Suppressor macrophage treated with lipopolysaccharide for 4 hours (primary cell): ENCODE measurements around the gene ATG5.

Experiments used
- DNase-seq: peaks from one replicate; pipeline ENCODE4 v3.0.0-alpha.2; 2020

The ATG5 gene

DNA sequence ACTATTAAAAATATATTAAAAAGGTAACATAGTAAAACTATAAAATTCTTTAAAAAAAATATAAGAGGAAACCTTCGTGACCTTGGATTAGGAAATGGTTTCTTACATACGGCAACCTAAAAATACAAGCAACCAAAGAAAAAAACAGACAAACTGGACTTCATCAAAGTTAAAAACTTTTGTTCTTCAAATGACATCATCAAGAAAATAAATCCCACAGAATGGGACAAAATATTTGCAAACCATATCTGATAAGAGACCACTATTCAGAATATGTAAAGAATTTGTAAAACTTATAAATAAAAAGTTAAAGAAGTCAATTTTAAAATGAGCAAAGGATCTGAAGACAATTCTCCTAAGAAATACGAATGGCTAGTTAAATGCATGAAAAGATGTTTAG lies 110.0 kb downstream of the ATG5 start:
- no peak for DNase-seq

DNA sequence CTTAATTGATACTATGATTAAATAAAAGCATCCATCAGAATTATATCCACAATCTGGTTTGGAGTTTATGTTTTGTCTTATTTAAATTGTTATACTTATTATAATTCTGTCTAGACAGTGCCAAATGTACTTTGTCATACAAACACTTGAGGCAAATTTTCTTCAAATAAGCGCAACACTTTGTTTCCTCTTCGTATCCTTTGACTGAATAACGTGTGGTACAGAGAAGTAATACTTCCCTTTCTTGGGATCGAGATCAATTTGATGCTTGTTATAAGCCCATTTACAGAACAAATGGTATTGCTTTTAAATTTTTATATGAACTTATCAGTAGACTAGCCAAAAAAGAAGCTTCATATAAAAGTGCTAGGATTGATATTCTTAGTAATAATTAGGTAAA lies 111.0 kb downstream of the ATG5 start:
- peak; percentile 44 for DNase-seq

DNA sequence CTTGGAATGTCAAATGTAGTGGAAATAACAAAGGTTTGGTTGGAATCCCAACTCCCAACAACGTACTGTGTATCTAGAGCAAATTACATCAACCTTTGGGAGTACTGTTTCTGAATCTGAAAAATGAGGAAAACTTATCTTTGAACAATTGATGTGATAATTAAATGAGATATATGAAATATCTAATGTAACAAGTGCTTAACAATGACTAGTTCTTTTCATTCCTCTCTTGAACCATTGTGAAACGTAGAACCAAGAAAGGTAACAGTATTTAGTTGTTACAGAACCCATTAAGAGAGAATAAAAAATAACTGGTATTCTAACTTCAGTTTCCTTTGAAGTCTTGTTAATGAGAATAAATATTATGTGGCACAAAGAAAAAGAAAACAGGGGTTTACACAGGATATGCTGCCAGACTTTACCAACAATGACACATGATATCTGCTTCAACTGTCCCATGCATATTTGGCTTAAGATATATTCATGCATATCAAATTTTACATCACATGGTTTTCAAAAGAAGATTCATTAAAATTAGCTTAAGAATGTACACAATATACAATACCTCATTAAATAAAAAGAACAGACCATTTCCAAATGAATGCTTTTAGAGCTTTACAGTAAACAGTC lies 111.8 kb downstream of the ATG5 start:
- no peak for DNase-seq

DNA sequence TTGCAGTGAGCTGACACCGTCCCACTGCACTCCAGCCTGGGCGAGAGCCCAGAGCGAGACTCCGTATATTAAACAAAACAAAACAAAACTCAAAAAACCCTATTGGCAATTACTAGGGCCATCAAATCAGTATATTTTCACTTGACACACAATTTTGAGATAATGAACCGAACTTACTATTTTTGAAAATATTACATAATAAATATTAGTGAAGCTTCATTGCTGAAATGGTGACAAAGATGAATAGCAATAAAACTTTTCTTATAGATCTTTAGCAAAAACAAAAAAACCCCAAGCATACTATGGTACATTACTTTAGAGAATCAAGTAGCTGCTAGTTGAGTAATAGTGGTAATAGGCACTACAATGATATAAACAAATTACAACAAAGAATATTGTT lies 113.0 kb downstream of the ATG5 start:
- no peak for DNase-seq

DNA sequence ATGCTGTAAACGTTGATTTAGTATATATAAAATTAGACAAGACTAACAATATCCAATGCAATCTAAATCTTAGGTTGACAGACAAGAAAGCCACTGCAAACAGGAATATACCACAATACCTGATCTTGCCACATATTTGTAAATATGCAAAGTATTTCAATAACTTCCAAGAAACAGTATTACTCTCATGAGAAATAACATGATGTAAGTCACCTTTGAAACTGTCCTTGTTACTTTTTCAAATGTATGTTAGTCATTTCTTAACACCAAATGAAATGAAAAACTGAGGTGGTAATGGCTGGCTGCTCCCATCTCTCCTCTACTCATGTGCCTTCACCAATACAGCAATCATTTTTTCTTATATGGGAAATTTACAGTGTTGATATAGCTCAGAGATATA lies 118.7 kb downstream of the ATG5 start:
- DNase-seq = no peak

DNA sequence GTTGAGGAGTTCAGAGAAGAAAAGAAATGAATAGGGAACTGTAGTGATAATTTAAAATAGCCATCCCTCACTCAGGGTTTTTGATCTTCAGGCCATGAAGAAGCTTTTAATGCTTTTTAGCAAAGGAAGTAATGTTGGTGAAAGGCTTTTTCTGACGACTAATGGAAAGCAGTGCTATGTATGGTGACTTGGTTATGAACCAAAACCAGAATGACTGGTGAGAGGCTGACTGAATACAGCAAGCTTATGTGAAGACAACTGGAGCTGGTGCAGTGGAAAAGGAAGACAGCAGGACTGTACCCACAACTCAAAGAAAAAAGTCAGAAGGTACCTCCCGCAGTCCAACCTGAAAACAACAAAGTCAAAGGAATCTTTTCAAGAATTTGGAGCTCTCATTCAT lies 120.6 kb downstream of the ATG5 start:
- no peak for DNase-seq

DNA sequence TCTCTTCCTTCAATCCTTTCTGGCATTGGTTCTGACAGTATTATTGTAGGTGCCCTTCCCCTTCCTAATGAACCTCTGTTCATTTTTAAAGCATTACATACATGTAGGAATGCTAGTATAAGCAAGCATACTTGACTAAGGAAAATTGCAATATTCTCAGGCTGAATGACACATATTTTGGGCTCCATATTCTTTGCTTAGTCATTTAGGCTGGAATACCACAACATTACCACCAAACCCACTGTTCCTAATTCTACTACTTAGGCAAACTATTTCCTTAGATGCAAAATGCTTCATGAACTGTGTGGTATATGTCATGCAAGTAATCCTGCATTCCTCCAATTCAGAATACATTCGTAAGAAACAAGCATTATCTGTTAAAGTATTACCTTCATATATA lies 125.6 kb downstream of the ATG5 start:
- DNase-seq = no peak

DNA sequence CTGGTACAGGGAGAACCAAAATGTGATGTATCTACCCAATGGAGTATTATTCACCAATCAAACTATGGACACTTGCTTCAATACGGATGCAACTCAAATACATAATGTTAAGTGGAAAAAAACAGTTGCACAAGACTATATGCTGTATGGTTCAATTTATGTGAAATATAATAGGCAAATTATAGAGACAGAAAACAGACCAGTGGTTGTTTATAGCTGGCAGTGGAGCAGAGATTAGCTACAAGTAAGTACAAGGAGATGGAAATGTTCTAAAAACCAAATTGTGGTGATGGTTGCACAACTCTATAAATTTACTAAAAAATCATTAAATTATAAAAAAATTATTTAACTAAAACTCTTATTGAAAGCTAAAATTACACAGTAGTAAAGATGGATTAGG lies 126.2 kb downstream of the ATG5 start:
- no peak for DNase-seq

DNA sequence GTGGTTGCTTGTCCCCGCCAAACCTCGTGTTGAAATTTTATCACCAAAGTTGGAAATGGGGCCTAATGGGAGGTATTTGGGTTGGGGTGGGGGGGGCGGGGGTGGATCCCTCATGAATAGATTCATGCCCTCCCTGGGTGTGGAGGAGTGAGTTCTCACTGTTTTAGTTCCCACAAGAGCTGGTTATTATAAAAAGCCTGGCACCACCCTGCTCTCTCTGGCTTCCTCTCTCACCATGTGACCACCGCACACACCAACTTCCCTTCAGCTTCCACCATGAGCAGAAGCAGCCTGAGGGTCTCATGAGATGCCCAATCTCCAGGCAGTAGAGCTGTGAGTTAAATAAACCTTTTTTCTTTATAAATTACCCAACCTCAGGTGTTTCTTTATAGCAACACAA lies 128.1 kb downstream of the ATG5 start:
- no peak for DNase-seq

DNA sequence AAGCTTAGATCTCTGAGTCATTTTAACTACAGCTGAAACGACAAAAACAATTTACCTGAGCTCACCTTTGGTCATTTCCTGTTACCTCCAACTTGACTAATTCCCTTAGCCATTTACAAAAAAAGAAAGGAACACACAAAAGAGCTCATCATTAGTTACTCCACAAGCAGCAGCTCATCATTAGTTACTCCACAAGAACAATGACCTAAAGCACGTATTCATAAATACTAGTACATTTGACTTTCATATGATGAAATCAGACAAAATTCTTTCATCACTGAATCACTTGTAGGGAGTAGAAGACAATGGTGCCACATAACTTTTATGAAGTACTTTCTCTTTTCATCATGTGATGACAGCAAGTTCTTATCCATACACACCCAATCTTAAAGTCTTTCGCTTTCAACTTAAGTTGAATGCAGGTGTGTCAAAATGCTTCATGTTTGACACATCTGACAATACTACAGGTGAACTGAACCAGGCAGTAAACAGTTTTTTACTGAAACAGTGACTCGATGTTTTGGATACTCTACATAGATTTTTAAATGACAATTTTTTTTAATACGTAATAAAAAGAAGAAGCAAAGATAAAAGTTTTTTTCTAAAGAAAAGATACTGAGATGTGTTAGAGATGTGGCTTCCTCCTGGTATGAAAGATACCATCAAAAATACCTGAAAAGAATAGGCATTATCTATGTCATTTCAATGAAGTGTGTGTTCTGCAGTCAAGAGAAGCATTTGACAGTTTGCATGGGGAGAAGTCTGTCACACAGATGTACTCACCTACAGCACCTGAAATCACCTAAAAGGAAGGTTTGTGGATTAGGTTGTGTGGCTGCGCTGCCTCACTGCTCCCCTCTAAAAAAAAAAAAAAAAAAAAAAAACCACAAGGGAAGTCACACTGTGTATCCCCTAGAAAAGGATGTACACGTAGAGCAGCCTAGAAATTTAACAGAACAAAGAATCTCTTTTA lies 130.3 kb downstream of the ATG5 start:
- peak; percentile 62 for DNase-seq

DNA sequence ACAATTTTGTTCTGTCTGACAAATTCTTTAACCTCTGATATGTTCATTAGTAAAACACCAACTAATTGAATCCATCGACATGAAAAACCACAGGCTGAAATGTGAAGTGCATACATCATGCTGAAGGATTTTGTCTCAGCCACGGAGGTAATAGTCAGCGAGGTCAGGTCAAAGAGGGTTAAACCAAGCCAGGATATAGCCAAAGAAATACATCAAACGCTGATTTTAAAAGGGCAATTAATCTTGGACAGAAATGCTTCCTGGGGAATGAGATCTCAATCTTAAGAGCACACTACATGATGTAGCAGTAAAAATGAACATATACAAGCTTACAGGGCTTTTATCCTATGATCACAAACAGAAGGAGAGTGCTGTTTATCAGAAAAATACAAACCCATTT lies 132.7 kb downstream of the ATG5 start:
- DNase-seq = no peak

DNA sequence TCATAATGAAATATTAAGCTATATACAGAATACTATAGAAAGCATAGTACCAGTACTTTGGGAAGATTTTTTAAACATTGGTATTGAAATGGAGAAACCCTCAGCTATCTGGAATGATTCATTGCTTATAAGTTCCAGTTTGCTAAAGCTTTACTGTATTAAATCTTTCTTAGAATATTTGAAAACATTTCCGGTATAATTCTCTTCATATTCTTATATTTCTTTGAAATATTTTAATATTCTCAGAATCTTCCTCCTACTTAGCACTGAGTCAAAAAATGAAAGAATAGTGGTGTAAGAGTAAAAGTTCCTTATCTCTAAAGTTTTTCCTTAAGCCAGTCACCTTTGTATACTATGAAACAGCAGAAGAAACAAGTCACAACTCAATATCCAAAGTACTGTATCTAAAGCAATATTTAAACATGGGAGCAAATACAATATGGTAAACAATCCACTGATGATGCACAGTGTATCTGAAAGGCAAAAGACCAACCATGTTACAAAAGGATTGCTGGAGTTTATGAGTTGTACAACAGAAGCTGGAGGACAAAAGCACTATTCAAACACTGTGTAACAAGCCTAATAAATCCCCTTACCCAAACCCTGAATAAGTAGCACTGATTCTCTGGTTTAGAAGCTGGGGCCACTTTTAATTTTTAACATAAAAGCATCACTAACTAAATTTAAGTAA lies 137.3 kb downstream of the ATG5 start:
- DNase-seq = no peak

DNA sequence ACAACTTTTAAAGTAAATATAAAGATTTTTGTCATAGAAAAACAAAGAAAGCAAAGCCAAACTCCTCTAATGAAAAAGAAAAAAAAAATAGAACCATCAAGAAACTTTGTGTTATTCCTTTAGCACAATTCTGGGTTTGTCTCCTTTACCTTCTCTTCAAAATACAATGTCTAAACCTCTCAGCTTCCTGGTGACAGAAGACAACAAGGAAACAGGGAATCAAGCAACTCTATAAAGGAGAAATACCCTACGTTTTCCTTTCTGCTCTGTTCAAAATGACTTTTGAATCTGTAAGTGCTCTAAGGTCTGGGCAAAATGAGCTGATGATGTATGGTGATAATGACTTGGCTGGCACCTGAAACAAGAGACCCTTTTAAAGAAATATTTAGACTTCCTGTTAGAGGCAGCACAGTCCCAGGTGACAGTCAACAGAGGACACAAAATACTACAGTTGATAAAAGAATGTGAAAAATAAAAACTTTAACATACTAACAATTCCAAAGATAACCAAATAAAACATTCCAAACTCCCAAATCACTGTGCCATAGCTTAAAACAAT lies 138.1 kb downstream of the ATG5 start:
- DNase-seq = no peak

DNA sequence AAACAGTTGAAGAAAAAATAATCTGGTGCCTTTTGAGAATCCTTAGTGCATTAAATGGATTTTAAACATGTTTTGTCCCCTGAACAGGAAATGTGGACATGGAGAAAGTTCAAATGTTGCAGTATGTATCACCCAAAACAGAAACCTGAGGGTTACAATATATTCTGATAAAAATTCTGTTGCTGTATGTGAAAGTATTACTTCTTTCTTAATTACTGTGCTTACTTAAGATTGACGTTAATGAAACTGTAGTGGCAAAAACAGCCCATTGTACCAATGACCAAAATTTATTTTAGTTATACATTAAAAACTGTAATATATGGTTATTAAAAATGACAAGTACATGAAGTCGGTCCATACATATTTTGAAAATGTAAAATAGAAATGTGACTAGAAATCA lies 138.8 kb downstream of the ATG5 start:
- DNase-seq = no peak

DNA sequence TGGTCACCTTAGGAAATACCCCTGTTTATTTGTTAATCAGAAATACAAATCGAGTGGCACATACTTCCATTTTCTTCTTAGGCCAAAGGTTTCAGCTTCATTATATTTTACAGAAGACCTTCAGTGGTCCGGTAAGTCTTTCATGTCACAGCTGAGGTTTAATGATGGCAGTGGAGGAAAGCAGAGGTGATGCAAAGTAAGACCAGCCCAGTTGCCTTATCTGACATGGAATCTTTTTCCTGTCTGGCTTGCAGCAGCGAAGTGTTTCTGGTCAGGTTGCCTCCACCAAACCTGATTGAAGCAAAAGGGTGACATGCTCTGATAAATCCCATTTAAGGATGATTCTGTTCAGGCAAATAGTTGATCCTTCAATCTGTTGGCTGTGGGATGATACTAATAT lies 139.4 kb downstream of the ATG5 start:
- DNase-seq = no peak

DNA sequence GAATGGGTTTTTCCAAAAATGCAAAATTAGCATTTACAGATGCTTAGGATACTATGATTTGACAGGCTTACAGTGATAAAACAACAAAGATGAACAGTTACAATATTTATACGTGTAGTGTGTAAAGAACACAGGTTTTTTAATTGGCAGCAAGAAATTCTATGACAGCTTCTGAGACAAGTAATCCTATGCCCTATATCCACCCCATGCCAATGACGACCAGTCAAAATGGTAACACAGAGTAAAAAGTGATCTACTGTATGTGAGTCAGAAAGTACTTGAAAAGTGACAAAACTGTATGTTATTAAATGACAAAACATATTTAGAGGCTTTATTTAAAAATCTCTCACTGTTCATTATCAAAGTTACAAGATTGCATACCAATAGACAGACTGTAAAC lies 139.9 kb downstream of the ATG5 start:
- DNase-seq = no peak

DNA sequence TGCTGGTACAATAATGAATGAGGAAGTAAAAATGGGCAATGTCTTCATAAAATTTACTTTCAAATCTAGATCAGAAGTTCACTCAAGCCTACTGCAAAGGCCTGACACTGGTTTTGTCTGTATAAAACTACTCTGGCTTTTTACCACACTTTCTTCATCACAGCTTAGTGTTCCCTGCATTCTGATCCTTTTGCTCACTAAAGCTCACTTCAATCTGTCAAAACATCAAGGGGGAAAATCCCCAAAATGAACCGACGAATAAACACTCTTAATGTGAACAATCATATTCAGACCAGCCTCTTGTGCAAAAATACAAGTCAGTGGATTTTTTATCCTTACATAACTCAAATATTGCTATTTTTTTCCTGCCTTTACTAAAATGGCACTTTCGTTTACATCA lies 140.9 kb downstream of the ATG5 start:
- DNase-seq = no peak

DNA sequence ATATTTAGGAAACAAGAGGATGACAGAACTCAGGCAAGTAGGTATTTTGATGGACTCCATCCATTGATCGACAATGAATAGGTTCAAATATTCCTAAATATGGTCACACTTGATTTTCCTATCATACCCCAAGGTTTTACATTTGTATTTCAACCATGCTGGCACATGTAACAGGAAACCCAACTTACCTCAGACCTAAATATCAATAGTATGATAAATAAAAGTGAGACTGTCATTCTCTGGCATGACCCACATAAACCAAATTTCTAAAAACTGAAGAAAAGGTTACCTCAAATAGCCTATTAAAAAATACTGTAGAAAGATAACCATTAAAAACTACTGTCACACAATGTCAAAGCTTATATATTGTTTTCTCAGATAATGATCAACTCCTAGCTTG lies 142.1 kb downstream of the ATG5 start:
- no peak for DNase-seq

DNA sequence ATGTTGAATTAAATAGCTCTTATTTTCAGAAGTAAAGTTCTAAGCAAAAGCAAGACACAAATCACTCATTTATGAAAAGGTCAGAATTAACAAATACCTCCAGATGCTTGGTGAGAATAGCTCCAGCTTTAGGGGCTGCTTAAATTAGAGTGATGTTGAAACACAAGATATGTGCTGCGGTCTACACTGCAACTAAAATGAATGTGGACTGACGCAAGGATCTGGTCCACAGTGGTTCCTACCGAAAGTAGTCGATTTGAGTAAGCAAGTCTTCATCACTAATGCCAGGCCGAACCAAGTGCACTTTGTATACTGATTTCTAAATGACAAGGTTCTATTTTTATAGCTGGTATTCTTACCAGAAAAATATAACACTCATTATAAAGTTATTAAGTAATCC lies 143.1 kb downstream of the ATG5 start:
- no peak for DNase-seq

DNA sequence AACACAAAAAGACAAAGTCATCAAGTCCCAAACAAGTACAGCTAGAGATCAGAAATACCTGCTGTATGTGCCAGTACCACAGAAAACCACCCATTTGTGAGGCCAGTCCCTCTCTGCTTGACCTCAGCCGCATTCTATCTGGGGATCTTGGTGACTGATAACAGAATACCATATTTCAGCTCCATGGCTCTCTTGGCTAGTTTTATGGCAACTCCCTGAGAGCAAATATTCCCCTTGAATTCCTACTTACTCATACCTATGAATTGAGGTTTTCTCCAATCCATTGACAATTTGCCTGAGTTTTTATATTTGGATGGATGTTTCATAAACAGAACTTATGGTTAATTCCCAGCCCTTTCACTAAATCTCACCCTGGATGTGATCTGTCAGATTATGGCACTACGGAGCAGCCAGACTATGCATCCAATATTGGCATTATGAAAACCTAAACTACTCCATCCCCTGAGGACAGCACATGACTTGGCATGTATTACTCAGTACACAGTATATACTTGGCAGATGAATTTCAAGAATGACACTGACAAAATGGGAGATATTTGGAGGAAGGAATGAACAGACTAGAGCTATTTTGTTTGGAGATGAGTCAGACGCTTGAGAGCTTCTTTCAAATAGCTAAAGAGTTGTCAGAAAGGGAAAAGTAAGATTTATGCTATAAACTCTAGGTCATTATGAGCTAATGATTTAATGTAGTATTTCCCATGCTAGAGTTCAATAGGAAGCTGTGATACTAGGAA lies 143.7 kb downstream of the ATG5 start:
- DNase-seq = no peak

DNA sequence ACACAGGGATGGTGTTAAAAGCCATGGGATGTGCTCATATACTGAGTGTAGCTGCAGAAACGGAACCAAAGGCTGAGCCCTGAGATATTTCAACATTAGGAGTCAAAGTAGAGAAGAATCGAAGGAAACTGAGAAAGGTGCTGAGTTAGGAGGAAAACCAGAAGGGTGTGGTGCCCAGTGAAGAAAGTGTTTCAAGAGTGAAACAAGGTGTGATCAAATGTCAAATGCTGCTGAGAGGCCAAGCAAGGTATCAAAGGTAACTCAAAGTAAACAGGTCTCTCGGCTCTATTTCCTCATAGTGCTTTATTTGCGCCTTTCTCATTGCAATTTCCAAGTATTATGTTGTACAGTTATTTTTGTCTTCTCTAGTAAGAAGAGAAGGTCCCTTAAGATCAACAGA lies 145.4 kb downstream of the ATG5 start:
- no peak for DNase-seq

DNA sequence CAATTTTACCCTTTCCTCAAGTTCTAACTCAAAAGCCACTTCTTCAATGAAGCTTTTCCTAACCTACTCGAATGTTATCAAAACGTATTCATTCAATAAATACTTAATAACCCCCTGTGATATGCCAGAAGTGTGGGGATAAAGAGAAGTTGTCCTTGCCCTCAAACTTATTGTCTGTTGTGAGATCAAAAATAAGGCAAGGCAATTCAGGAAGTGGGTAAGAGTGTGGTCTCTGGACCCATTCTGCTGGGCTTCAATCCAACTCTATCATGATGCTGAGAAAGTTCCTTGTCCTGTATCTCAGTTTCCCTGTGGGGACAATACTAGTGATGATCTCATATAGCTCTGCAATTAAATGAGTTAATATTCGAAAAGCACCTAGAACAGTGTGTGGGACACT lies 146.7 kb downstream of the ATG5 start:
- DNase-seq = no peak

DNA sequence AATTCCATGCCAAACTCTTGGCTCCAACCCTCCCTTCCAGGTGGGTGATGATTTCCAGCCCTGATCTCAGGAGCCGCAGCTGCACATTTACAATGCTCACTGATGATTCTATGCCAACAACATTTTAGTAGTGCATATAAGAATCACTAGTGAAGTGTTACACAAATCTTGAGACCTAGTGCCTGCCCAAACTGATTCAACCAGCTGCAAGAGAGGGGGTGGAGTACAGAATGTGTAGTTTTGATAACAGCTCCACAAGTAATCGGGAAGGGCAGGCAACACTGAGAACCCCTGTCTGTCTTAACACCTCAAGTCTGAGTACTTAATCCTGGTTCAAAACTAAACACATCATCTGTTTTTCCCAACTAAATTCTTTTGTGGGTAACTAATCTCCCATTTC lies 147.8 kb downstream of the ATG5 start:
- no peak for DNase-seq
